ENCODE measurements around the gene PCGF3.

GRCh38 chr4:734075-734474 is 28.4 kb downstream of the PCGF3 start:
- no peak for TF ChIP-seq CTCF (IDR thresholded peaks at IDR 0.05)
- TF ChIP-seq POLR2A (IDR thresholded peaks at IDR 0.05): no peak
